Measurements from ENCODE around the gene CNTNAP2. TPM values are rescaled to one million over a fixed set of nuclear protein-coding genes. Genes with fewer than 3 reads are reported as not detected.

Gene CNTNAP2
- polyA plus RNA-seq, 2 donors = 0.41 to 0.48 TPM

- Histone ChIP-seq H3K27ac (ENCODE audit: low read depth in 2 of 2, low read length in 1 of 2) (no peak overlapping the region), H3K36me3 (ENCODE audit: control insufficient read depth in 2 of 2, insufficient read depth in 2 of 2, low read length in 1 of 2) (no peaks in the 10 kb centered on the region), H3K9me3 (ENCODE audit: control insufficient read depth in 2 of 2, insufficient read depth in 1 of 2, low read depth in 1 of 2, low read length in 1 of 2) (peaks cover 0 to 2% of the 10 kb centered on the region in 2 donors), H3K4me3 (ENCODE audit: low read depth in 1 of 2, low read length in 2 of 2) (no peak overlapping the region), H3K4me1 (ENCODE audit: control insufficient read depth in 2 of 2, insufficient read depth in 2 of 2, low read length in 1 of 2) (no peaks in the 10 kb centered on the region), H3K27me3 (ENCODE audit: control insufficient read depth in 1 of 2, insufficient read depth in 2 of 2, low read length in 2 of 2) (no peaks in the 10 kb centered on the region)
- 82 to 88% methylated on average over 1 of the region's 1 CpG for WGBS, 2 donors
Measured at GRCh38 chr7:147300293-147300692, 1183.7 kb downstream of the CNTNAP2 start.

- 90 to 91% methylated on average over 2 of the region's 2 CpGs for WGBS, 2 donors
- Histone ChIP-seq H3K9me3 (ENCODE audit: control insufficient read depth in 2 of 2, insufficient read depth in 1 of 2, low read depth in 1 of 2, low read length in 1 of 2) (peaks cover 0 to 5% of the 10 kb centered on the region in 2 donors), H3K4me1 (ENCODE audit: control insufficient read depth in 2 of 2, insufficient read depth in 2 of 2, low read length in 1 of 2) (no peaks in the 10 kb centered on the region), H3K27ac (ENCODE audit: low read depth in 2 of 2, low read length in 1 of 2) (no peak overlapping the region), H3K27me3 (ENCODE audit: control insufficient read depth in 1 of 2, insufficient read depth in 2 of 2, low read length in 2 of 2) (no peaks in the 10 kb centered on the region), H3K36me3 (ENCODE audit: control insufficient read depth in 2 of 2, insufficient read depth in 2 of 2, low read length in 1 of 2) (no peaks in the 10 kb centered on the region), H3K4me3 (ENCODE audit: low read depth in 1 of 2, low read length in 2 of 2) (no peak overlapping the region)
Measured at GRCh38 chr7:147304376-147304775, 1187.8 kb downstream of the CNTNAP2 start.

GRCh38 chr7:147305827-147306226 lies 1189.2 kb downstream of the CNTNAP2 start:
- H3K4me1 ChIP-seq (ENCODE audit: control insufficient read depth in 2 of 2, insufficient read depth in 2 of 2, low read length in 1 of 2) = no peaks in the 10 kb centered on the region
- no peak overlapping the region for H3K27ac ChIP-seq (ENCODE audit: low read depth in 2 of 2, low read length in 1 of 2)
- H3K4me3 ChIP-seq (ENCODE audit: low read depth in 1 of 2, low read length in 2 of 2) = no peak overlapping the region
- peaks cover 0 to 5% of the 10 kb centered on the region in 2 donors for H3K9me3 ChIP-seq (ENCODE audit: control insufficient read depth in 2 of 2, insufficient read depth in 1 of 2, low read depth in 1 of 2, low read length in 1 of 2)
- no peaks in the 10 kb centered on the region for H3K36me3 ChIP-seq (ENCODE audit: control insufficient read depth in 2 of 2, insufficient read depth in 2 of 2, low read length in 1 of 2)
- 68 to 73% methylated on average over 2 of the region's 2 CpGs for WGBS, 2 donors
- no peaks in the 10 kb centered on the region for H3K27me3 ChIP-seq (ENCODE audit: control insufficient read depth in 1 of 2, insufficient read depth in 2 of 2, low read length in 2 of 2)

- H3K27ac ChIP-seq (ENCODE audit: low read depth in 2 of 2, low read length in 1 of 2) = no peak overlapping the region
- H3K4me3 ChIP-seq (ENCODE audit: low read depth in 1 of 2, low read length in 2 of 2) = no peak overlapping the region
- H3K27me3 ChIP-seq (ENCODE audit: control insufficient read depth in 1 of 2, insufficient read depth in 2 of 2, low read length in 2 of 2) = no peaks in the 10 kb centered on the region
- WGBS, 2 donors = 56 to 59% methylated on average over 5 of the region's 5 CpGs
- no peaks in the 10 kb centered on the region for H3K4me1 ChIP-seq (ENCODE audit: control insufficient read depth in 2 of 2, insufficient read depth in 2 of 2, low read length in 1 of 2)
- no peaks in the 10 kb centered on the region for H3K36me3 ChIP-seq (ENCODE audit: control insufficient read depth in 2 of 2, insufficient read depth in 2 of 2, low read length in 1 of 2)
- peaks cover 0 to 3% of the 10 kb centered on the region in 2 donors for H3K9me3 ChIP-seq (ENCODE audit: control insufficient read depth in 2 of 2, insufficient read depth in 1 of 2, low read depth in 1 of 2, low read length in 1 of 2)
Measured at GRCh38 chr7:147308539-147308938, 1191.9 kb downstream of the CNTNAP2 start.

- H3K9me3 ChIP-seq (ENCODE audit: control insufficient read depth in 2 of 2, insufficient read depth in 1 of 2, low read depth in 1 of 2, low read length in 1 of 2) = peaks cover 0 to 3% of the 10 kb centered on the region in 2 donors
- no peaks in the 10 kb centered on the region for H3K4me1 ChIP-seq (ENCODE audit: control insufficient read depth in 2 of 2, insufficient read depth in 2 of 2, low read length in 1 of 2)
- 51 to 57% methylated on average over 1 of the region's 1 CpG for WGBS, 2 donors
- H3K36me3 ChIP-seq (ENCODE audit: control insufficient read depth in 2 of 2, insufficient read depth in 2 of 2, low read length in 1 of 2) = no peaks in the 10 kb centered on the region
- H3K27ac ChIP-seq (ENCODE audit: low read depth in 2 of 2, low read length in 1 of 2) = no peak overlapping the region
- no peak overlapping the region for H3K4me3 ChIP-seq (ENCODE audit: low read depth in 1 of 2, low read length in 2 of 2)
- no peaks in the 10 kb centered on the region for H3K27me3 ChIP-seq (ENCODE audit: control insufficient read depth in 1 of 2, insufficient read depth in 2 of 2, low read length in 2 of 2)
Measured at GRCh38 chr7:147311336-147311735, 1194.7 kb downstream of the CNTNAP2 start.

- Histone ChIP-seq H3K27me3 (ENCODE audit: control insufficient read depth in 1 of 2, insufficient read depth in 2 of 2, low read length in 2 of 2) (no peaks in the 10 kb centered on the region), H3K27ac (ENCODE audit: low read depth in 2 of 2, low read length in 1 of 2) (no peak overlapping the region), H3K9me3 (ENCODE audit: control insufficient read depth in 2 of 2, insufficient read depth in 1 of 2, low read depth in 1 of 2, low read length in 1 of 2) (no peaks in the 10 kb centered on the region), H3K4me1 (ENCODE audit: control insufficient read depth in 2 of 2, insufficient read depth in 2 of 2, low read length in 1 of 2) (no peaks in the 10 kb centered on the region), H3K36me3 (ENCODE audit: control insufficient read depth in 2 of 2, insufficient read depth in 2 of 2, low read length in 1 of 2) (no peaks in the 10 kb centered on the region), H3K4me3 (ENCODE audit: low read depth in 1 of 2, low read length in 2 of 2) (no peak overlapping the region)
- 85 to 94% methylated on average over 2 of the region's 2 CpGs for WGBS, 2 donors
Measured at GRCh38 chr7:147321504-147321903, 1204.9 kb downstream of the CNTNAP2 start.

GRCh38 chr7:147332988-147333387 lies 1216.4 kb downstream of the CNTNAP2 start:
- H3K27me3 ChIP-seq (ENCODE audit: control insufficient read depth in 1 of 2, insufficient read depth in 2 of 2, low read length in 2 of 2) = no peaks in the 10 kb centered on the region
- WGBS, 2 donors = 50 to 60% methylated on average over 2 of the region's 2 CpGs
- peaks cover 0 to 2% of the 10 kb centered on the region in 2 donors for H3K9me3 ChIP-seq (ENCODE audit: control insufficient read depth in 2 of 2, insufficient read depth in 1 of 2, low read depth in 1 of 2, low read length in 1 of 2)
- H3K27ac ChIP-seq (ENCODE audit: low read depth in 2 of 2, low read length in 1 of 2) = no peak overlapping the region
- no peaks in the 10 kb centered on the region for H3K4me1 ChIP-seq (ENCODE audit: control insufficient read depth in 2 of 2, insufficient read depth in 2 of 2, low read length in 1 of 2)
- H3K36me3 ChIP-seq (ENCODE audit: control insufficient read depth in 2 of 2, insufficient read depth in 2 of 2, low read length in 1 of 2) = no peaks in the 10 kb centered on the region
- no peak overlapping the region for H3K4me3 ChIP-seq (ENCODE audit: low read depth in 1 of 2, low read length in 2 of 2)

GRCh38 chr7:147363101-147363500 lies 1246.5 kb downstream of the CNTNAP2 start:
- Histone ChIP-seq H3K9me3 (ENCODE audit: control insufficient read depth in 2 of 2, insufficient read depth in 1 of 2, low read depth in 1 of 2, low read length in 1 of 2) (no peaks in the 10 kb centered on the region), H3K4me1 (ENCODE audit: control insufficient read depth in 2 of 2, insufficient read depth in 2 of 2, low read length in 1 of 2) (no peaks in the 10 kb centered on the region), H3K27me3 (ENCODE audit: control insufficient read depth in 1 of 2, insufficient read depth in 2 of 2, low read length in 2 of 2) (no peaks in the 10 kb centered on the region), H3K36me3 (ENCODE audit: control insufficient read depth in 2 of 2, insufficient read depth in 2 of 2, low read length in 1 of 2) (no peaks in the 10 kb centered on the region), H3K27ac (ENCODE audit: low read depth in 2 of 2, low read length in 1 of 2) (no peak overlapping the region), H3K4me3 (ENCODE audit: low read depth in 1 of 2, low read length in 2 of 2) (no peak overlapping the region)
- WGBS, 2 donors = 80 to 83% methylated on average over 4 of the region's 4 CpGs

- no peak overlapping the region for H3K27ac ChIP-seq (ENCODE audit: low read depth in 2 of 2, low read length in 1 of 2)
- H3K4me1 ChIP-seq (ENCODE audit: control insufficient read depth in 2 of 2, insufficient read depth in 2 of 2, low read length in 1 of 2) = no peaks in the 10 kb centered on the region
- no peaks in the 10 kb centered on the region for H3K27me3 ChIP-seq (ENCODE audit: control insufficient read depth in 1 of 2, insufficient read depth in 2 of 2, low read length in 2 of 2)
- no peaks in the 10 kb centered on the region for H3K36me3 ChIP-seq (ENCODE audit: control insufficient read depth in 2 of 2, insufficient read depth in 2 of 2, low read length in 1 of 2)
- H3K4me3 ChIP-seq (ENCODE audit: low read depth in 1 of 2, low read length in 2 of 2) = no peak overlapping the region
- no peaks in the 10 kb centered on the region for H3K9me3 ChIP-seq (ENCODE audit: control insufficient read depth in 2 of 2, insufficient read depth in 1 of 2, low read depth in 1 of 2, low read length in 1 of 2)
- 63 to 73% methylated on average over 5 of the region's 5 CpGs for WGBS, 2 donors
Measured at GRCh38 chr7:147376192-147376591, 1259.6 kb downstream of the CNTNAP2 start.

- no peaks in the 10 kb centered on the region for H3K4me1 ChIP-seq (ENCODE audit: control insufficient read depth in 2 of 2, insufficient read depth in 2 of 2, low read length in 1 of 2)
- H3K27ac ChIP-seq (ENCODE audit: low read depth in 2 of 2, low read length in 1 of 2) = no peak overlapping the region
- H3K9me3 ChIP-seq (ENCODE audit: control insufficient read depth in 2 of 2, insufficient read depth in 1 of 2, low read depth in 1 of 2, low read length in 1 of 2) = no peaks in the 10 kb centered on the region
- H3K4me3 ChIP-seq (ENCODE audit: low read depth in 1 of 2, low read length in 2 of 2) = no peak overlapping the region
- no peaks in the 10 kb centered on the region for H3K36me3 ChIP-seq (ENCODE audit: control insufficient read depth in 2 of 2, insufficient read depth in 2 of 2, low read length in 1 of 2)
- no peaks in the 10 kb centered on the region for H3K27me3 ChIP-seq (ENCODE audit: control insufficient read depth in 1 of 2, insufficient read depth in 2 of 2, low read length in 2 of 2)
- 59 to 64% methylated on average over 5 of the region's 5 CpGs for WGBS, 2 donors
Measured at GRCh38 chr7:147380926-147381325, 1264.3 kb downstream of the CNTNAP2 start.
